Activated CD4-positive, alpha-beta memory T cell treated with anti-CD3 and anti-CD28 coated beads for 36 hours (primary cell): Measurements from ENCODE around the gene ABCF3. TPM values are rescaled to one million over a fixed set of nuclear protein-coding genes. Genes with fewer than 3 reads are reported as not detected.

ENCODE experiments used
- CTCF ChIA-PET: fragments of 350-600 bp; sonication (Branson Sonifier 250); formaldehyde crosslinking; loops from one replicate; lab custom pipeline; 2021; ENCODE audit warnings: antibody characterized with exemption, inconsistent platforms; lab: Charles Lee
- POLR2A ChIA-PET: fragments of 350-600 bp; sonication (Branson Sonifier 250); formaldehyde crosslinking; loops from one replicate; lab custom pipeline; 2021; ENCODE audit warnings: antibody characterized with exemption; lab: Charles Lee
- DNase-seq: peaks from one replicate; pipeline ENCODE4 v3.0.0-alpha.2; 2020
- H3K27ac Mint-ChIP-seq: one replicate; pipeline ENCODE4 v1.8.0; 2021; ENCODE audit warnings: mixed read lengths
- H3K27me3 Mint-ChIP-seq: one replicate; pipeline ENCODE4 v1.8.0; 2021; ENCODE audit warnings: mixed read lengths
- H3K36me3 Mint-ChIP-seq: one replicate; pipeline ENCODE4 v1.8.0; 2021; ENCODE audit warnings: mixed read lengths
- H3K4me1 Mint-ChIP-seq: one replicate; pipeline ENCODE4 v1.8.0; 2021; ENCODE audit warnings: low read depth, mixed read lengths
- H3K4me3 Mint-ChIP-seq: one replicate; pipeline ENCODE4 v1.8.0; 2021; ENCODE audit warnings: mild to moderate bottlenecking, mixed read lengths
- H3K9me3 Mint-ChIP-seq: one replicate; pipeline ENCODE4 v1.8.0; 2021; ENCODE audit warnings: mixed read lengths
- intact Hi-C: fragments of 100-400 bp; cut with micrococcal nuclease; formaldehyde crosslinking; loops from one replicate; pipeline ENCODE4 v1.15.1; 2023
- total RNA-seq, 2 experiments: library from RNA; stranded (reverse); gene quantifications; one replicate each; pipeline ENCODE4 v1.2.3, GENCODE V29; 2021

Gene ABCF3
- total RNA-seq, 2 experiments from 2014 or later, result 41.2 to 48.7 TPM

- no peaks in the 10 kb centered on the region for H3K9me3 Mint-ChIP-seq
- no peak overlapping the region for H3K4me3 Mint-ChIP-seq
- peaks cover 25% of the 10 kb centered on the region for H3K4me1 Mint-ChIP-seq
- intact Hi-C loops, result no loop called here
- ChIA-PET CTCF (interaction anchor here (1.2 kb wide), 1 partner anchor 50 kb away, joined by 4 read pairs; no protein-coding TSS in a partner anchor), POLR2A (no interaction called here)
- no peak overlapping the region for H3K27ac Mint-ChIP-seq
- H3K36me3 Mint-ChIP-seq, result peaks cover 36% of the 10 kb centered on the region
- H3K27me3 Mint-ChIP-seq, result no peaks in the 10 kb centered on the region
- DNase-seq, result no peak
Measured at GRCh38 chr3:184177767-184178306, 8.2 kb upstream of the ABCF3 start.

DNA sequence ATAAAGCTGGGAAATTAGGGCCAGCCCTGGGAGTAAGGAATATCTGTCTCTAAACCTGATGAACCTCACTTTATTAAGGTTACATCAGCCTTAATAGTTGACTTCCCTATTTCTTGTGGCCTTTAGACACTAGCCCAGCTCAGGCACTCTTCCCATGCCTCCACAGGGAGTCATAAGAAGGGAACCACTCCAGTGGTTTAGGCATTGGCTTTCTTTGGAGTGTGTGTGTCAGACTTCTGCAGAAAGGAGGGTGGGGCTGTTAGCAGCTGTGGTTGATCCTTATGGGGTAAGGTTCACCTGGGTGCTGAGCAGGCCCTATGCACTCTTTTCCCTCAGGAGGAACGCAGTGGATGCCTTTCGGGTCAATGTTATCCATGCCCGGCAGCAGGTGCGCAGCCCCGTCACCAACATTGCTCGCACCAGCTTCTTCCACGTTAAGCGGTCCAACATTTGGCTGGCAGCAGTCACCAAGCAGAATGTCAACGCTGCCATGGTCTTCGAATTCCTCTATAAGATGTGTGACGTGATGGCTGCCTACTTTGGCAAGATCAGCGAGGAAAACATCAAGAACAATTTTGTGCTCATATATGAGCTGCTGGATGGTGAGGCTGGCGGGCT, 7.4 kb upstream of the ABCF3 start:
- no peak for DNase-seq
- H3K4me1 Mint-ChIP-seq, result peaks cover 25% of the 10 kb centered on the region
- intact Hi-C loops, result no loop called here
- H3K27ac Mint-ChIP-seq, result no peak overlapping the region
- no peaks in the 10 kb centered on the region for H3K9me3 Mint-ChIP-seq
- POLR2A ChIA-PET, result no interaction called here
- H3K27me3 Mint-ChIP-seq, result no peaks in the 10 kb centered on the region
- no peak overlapping the region for H3K4me3 Mint-ChIP-seq
- H3K36me3 Mint-ChIP-seq, result peaks cover 43% of the 10 kb centered on the region
- CTCF ChIA-PET, result interaction anchor here (1.0 to 1.2 kb wide), 2 partner anchors 49 to 274 kb away, joined by 3 to 4 read pairs; no protein-coding TSS in a partner anchor

- Mint-ChIP-seq H3K9me3 (no peaks in the 10 kb centered on the region), H3K4me3 (no peak overlapping the region), H3K27me3 (no peaks in the 10 kb centered on the region), H3K27ac (no peak overlapping the region), H3K36me3 (peaks cover 49% of the 10 kb centered on the region), H3K4me1 (peaks cover 26% of the 10 kb centered on the region)
- intact Hi-C loops, result no loop called here
- ChIA-PET POLR2A (no interaction called here), CTCF (interaction anchor here (1.1 to 1.3 kb wide), 2 partner anchors 47 to 296 kb away, joined by 4 read pairs; partner anchors contain the start of gene PARL)
- DNase-seq, result no peak
Measured at GRCh38 chr3:184180165-184180564, 5.8 kb upstream of the ABCF3 start.

GRCh38 chr3:184181596-184181995, 4.4 kb upstream of the ABCF3 start:
- Mint-ChIP-seq H3K27ac (no peak overlapping the region), H3K36me3 (peaks cover 47% of the 10 kb centered on the region), H3K9me3 (no peaks in the 10 kb centered on the region), H3K4me3 (no peak overlapping the region), H3K27me3 (no peaks in the 10 kb centered on the region), H3K4me1 (peaks cover 18% of the 10 kb centered on the region)
- CTCF ChIA-PET, result no interaction called here
- POLR2A ChIA-PET, result no interaction called here
- intact Hi-C loops, result no loop called here
- no peak for DNase-seq

- H3K4me1 Mint-ChIP-seq, result peaks cover 26% of the 10 kb centered on the region
- H3K27ac Mint-ChIP-seq, result no peak overlapping the region
- no peak for DNase-seq
- H3K27me3 Mint-ChIP-seq, result no peaks in the 10 kb centered on the region
- H3K4me3 Mint-ChIP-seq, result no peak overlapping the region
- ChIA-PET POLR2A (no interaction called here), CTCF (interaction anchor here (1.8 kb wide), 1 partner anchor 44 kb away, joined by 5 read pairs; no protein-coding TSS in a partner anchor)
- intact Hi-C loops, result loop anchor here (2.0 kb wide), 1 partner anchor 179 kb away; no protein-coding TSS in a partner anchor
- no peaks in the 10 kb centered on the region for H3K9me3 Mint-ChIP-seq
- peaks cover 48% of the 10 kb centered on the region for H3K36me3 Mint-ChIP-seq
Measured at GRCh38 chr3:184183679-184184078, 2.3 kb upstream of the ABCF3 start.

- H3K9me3 Mint-ChIP-seq, result no peaks in the 10 kb centered on the region
- no peaks in the 10 kb centered on the region for H3K27me3 Mint-ChIP-seq
- H3K4me3 Mint-ChIP-seq, result peak overlapping the region; percentile 96
- peaks cover 48% of the 10 kb centered on the region for H3K36me3 Mint-ChIP-seq
- DNase-seq, result no peak
- POLR2A ChIA-PET, result interaction anchor here (1.9 kb wide), 1 partner anchor 10 kb away, joined by 6 read pairs; the partner anchor contains the start of gene AP2M1
- intact Hi-C loops, result loop anchor here (1.0 to 2.0 kb wide), 2 partner anchors 65 to 178 kb away; partner anchors contain the start of gene EEF1AKMT4
- CTCF ChIA-PET, result interaction anchor here (0.5 to 1.8 kb wide), 3 partner anchors 43 to 178 kb away, joined by 3 to 5 read pairs (median 3); no protein-coding TSS in a partner anchor
- H3K4me1 Mint-ChIP-seq, result peaks cover 26% of the 10 kb centered on the region
- peak overlapping the region; percentile 82 for H3K27ac Mint-ChIP-seq
Measured at GRCh38 chr3:184184546-184185230, 1.3 kb upstream of the ABCF3 start.

- H3K36me3 Mint-ChIP-seq, result peaks cover 51% of the 10 kb centered on the region
- H3K4me1 Mint-ChIP-seq, result peaks cover 29% of the 10 kb centered on the region
- POLR2A ChIA-PET, result interaction anchor here (0.6 to 1.9 kb wide), 5 partner anchors 11 to 150 kb away, joined by 3 to 6 read pairs (median 4); partner anchors contain the start of genes AP2M1, DVL3, EEF1AKMT4 and EIF2B5
- H3K4me3 Mint-ChIP-seq, result peak overlapping the region; percentile 96
- CTCF ChIA-PET, result interaction anchor here (0.7 to 2.3 kb wide), 4 partner anchors 41 to 177 kb away, joined by 3 to 5 read pairs (median 4); partner anchors contain the start of gene ABCC5
- intact Hi-C loops, result loop anchor here (1.0 to 2.0 kb wide), 6 partner anchors 11 to 177 kb away; partner anchors contain the start of genes AP2M1, EEF1AKMT4, EIF2B5 and EIF4G1
- peak; percentile 99 for DNase-seq
- peak overlapping the region; percentile 92 for H3K27ac Mint-ChIP-seq
- no peaks in the 10 kb centered on the region for H3K27me3 Mint-ChIP-seq
- H3K9me3 Mint-ChIP-seq, result no peaks in the 10 kb centered on the region
Measured at GRCh38 chr3:184185461-184186183, 377 bp upstream of the ABCF3 start.

DNA sequence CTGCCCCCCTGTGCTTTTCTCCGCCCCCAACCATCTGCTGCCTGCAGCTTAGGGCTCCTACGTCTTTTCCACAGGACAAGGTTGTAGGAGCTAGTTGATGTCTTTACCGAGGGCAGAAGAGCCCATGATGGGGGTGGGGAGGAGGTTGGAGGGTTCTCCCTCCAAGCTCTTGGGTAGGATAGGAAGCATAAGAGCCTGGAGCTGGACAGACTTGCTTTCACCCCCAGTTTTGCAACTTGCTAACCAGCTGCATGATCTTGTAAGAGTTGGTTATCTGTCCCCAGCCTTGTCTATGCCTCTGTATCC, 856 bp downstream of the ABCF3 start:
- ChIA-PET CTCF (interaction anchor here (0.7 to 2.3 kb wide), 7 partner anchors 41 to 291 kb away, joined by 3 to 8 read pairs (median 4); partner anchors contain the start of genes ABCC5 and EEF1AKMT4), POLR2A (interaction anchor here (1.6 kb wide), 1 partner anchor 52 kb away, joined by 5 read pairs; the partner anchor contains the start of gene EIF2B5)
- H3K27me3 Mint-ChIP-seq, result no peaks in the 10 kb centered on the region
- peaks cover 29% of the 10 kb centered on the region for H3K4me1 Mint-ChIP-seq
- peak overlapping the region; percentile 92 for H3K27ac Mint-ChIP-seq
- H3K9me3 Mint-ChIP-seq, result no peaks in the 10 kb centered on the region
- peaks cover 44% of the 10 kb centered on the region for H3K36me3 Mint-ChIP-seq
- no peak for DNase-seq
- intact Hi-C loops, result loop anchor here (1.0 kb wide), 4 partner anchors 13 to 127 kb away; partner anchors contain the start of genes AP2M1, EIF2B5, EIF4G1 and PSMD2
- peak overlapping the region; percentile 96 for H3K4me3 Mint-ChIP-seq

- H3K36me3 Mint-ChIP-seq, result peaks cover 42% of the 10 kb centered on the region
- ChIA-PET POLR2A (no interaction called here), CTCF (interaction anchor here (1.8 kb wide), 1 partner anchor 40 kb away, joined by 5 read pairs; no protein-coding TSS in a partner anchor)
- no peak for DNase-seq
- no peaks in the 10 kb centered on the region for H3K9me3 Mint-ChIP-seq
- no peak overlapping the region for H3K4me3 Mint-ChIP-seq
- H3K27me3 Mint-ChIP-seq, result no peaks in the 10 kb centered on the region
- peaks cover 29% of the 10 kb centered on the region for H3K4me1 Mint-ChIP-seq
- intact Hi-C loops, result no loop called here
- no peak overlapping the region for H3K27ac Mint-ChIP-seq
Measured at GRCh38 chr3:184188080-184188479, 2.1 kb downstream of the ABCF3 start.

GRCh38 chr3:184189421-184189820, 3.4 kb downstream of the ABCF3 start:
- H3K4me3 Mint-ChIP-seq, result no peak overlapping the region

GRCh38 chr3:184192889-184193288, 6.9 kb downstream of the ABCF3 start:
- no peak overlapping the region for H3K27ac Mint-ChIP-seq
- no peaks in the 10 kb centered on the region for H3K27me3 Mint-ChIP-seq
- peaks cover 43% of the 10 kb centered on the region for H3K36me3 Mint-ChIP-seq
- ChIA-PET POLR2A (no interaction called here), CTCF (no interaction called here)
- DNase-seq, result no peak
- no peaks in the 10 kb centered on the region for H3K9me3 Mint-ChIP-seq
- intact Hi-C loops, result no loop called here
- peaks cover 8% of the 10 kb centered on the region for H3K4me1 Mint-ChIP-seq
- H3K4me3 Mint-ChIP-seq, result no peak overlapping the region

More at GRCh38 chr3:184189421-184189820, 3.4 kb downstream of the ABCF3 start:
- H3K36me3 Mint-ChIP-seq, result peaks cover 44% of the 10 kb centered on the region
- no peaks in the 10 kb centered on the region for H3K27me3 Mint-ChIP-seq
- intact Hi-C loops, result no loop called here
- no peak for DNase-seq
- H3K27ac Mint-ChIP-seq, result no peak overlapping the region
- ChIA-PET CTCF (interaction anchor here (1.8 kb wide), 1 partner anchor 38 kb away, joined by 5 read pairs; no protein-coding TSS in a partner anchor), POLR2A (no interaction called here)
- H3K4me1 Mint-ChIP-seq, result peaks cover 29% of the 10 kb centered on the region
- H3K9me3 Mint-ChIP-seq, result no peaks in the 10 kb centered on the region
